ENCODE data around the gene BRMS1L.

- TF ChIP-seq CTCF (IDR thresholded peaks at IDR 0.05; ENCODE audit: low read length) (no peak), EZH2 (IDR thresholded peaks at IDR 0.05; ENCODE audit: borderline replicate concordance, low read length) (no peak)
These were observed 846 bp downstream of the BRMS1L start for GRCh38 chr14:35826952-35827416.
